Left cardiac atrium (tissue), 4 donors: ENCODE data around the gene PTRHD1. TPM values are rescaled to one million over a fixed set of nuclear protein-coding genes. Genes with fewer than 3 reads are reported as not detected.

ENCODE experiments used
- ATAC-seq, 2 donors: fragments of 200-7000 bp; cut with Tn5 transposase; one replicate each; pipeline ENCODE4 v1.9.1; 2020; ENCODE audit warnings: mild to moderate bottlenecking in 2 of 2, moderate library complexity in 2 of 2
- DNase-seq: peaks from one replicate; pipeline ENCODE4 v3.0.0-alpha.2; 2020
- intact Hi-C, 2 donors: fragments of 100-400 bp; cut with DNase I; formaldehyde crosslinking; loops; one replicate each; pipeline versions ENCODE4 v1.14.1 to v1.15.1; 2022 to 2023
- total RNA-seq, 2 donors: library from RNA; stranded (reverse); fragmentation: NEBNext Ultra II Directional; extraction: Animal tissue kit (Norgen Biotek cat#: 25700); gene quantifications; one replicate each; pipeline ENCODE4 v1.2.1, GENCODE V29; 2021
- donor health status: DM: no; HTN: yes; CAD: no.
- donor health status: DM: no; HTN: yes; CAD: no; lungs with severe emphysema.
- donor health status: DM: yes; HTN: yes; CAD: no.
- donor health status: Dilated cardiomyopathy.

The PTRHD1 gene
- total RNA-seq, 2 donors from 2014 or later: 19.8 to 24.3 TPM

GRCh38 chr2:24779116-24779515, 14.1 kb downstream of the PTRHD1 start:
- intact Hi-C loops: no loop called here

GRCh38 chr2:24774373-24774772, 18.8 kb downstream of the PTRHD1 start:
- no peak for ATAC-seq
- no peak for DNase-seq
- intact Hi-C loops: no loop called here

More at GRCh38 chr2:24779116-24779515, 14.1 kb downstream of the PTRHD1 start:
- no peak for ATAC-seq
- DNase-seq: no peak

- ATAC-seq (no peak), DNase-seq (no peak)
- intact Hi-C loops: no loop called here
Measured at GRCh38 chr2:24771764-24772586, 21.2 kb downstream of the PTRHD1 start.

GRCh38 chr2:24771061-24771460, 22.1 kb downstream of the PTRHD1 start:
- intact Hi-C loops: no loop called here
- DNase-seq (no peak), ATAC-seq (no peak)

- intact Hi-C loops: no loop called here
- DNase-seq: peak; percentile 57
- ATAC-seq: peak; percentile 55 to 70
Measured at GRCh38 chr2:24768601-24769000, 24.6 kb downstream of the PTRHD1 start.

GRCh38 chr2:24768013-24768412, 25.2 kb downstream of the PTRHD1 start:
- no peak for ATAC-seq
- intact Hi-C loops: no loop called here
- no peak for DNase-seq

- ATAC-seq: peak in 1 of 2 donors; percentile 22
- intact Hi-C loops: no loop called here
- DNase-seq: no peak
Measured at GRCh38 chr2:24766609-24767008, 26.6 kb downstream of the PTRHD1 start.

GRCh38 chr2:24763843-24764242, 29.3 kb downstream of the PTRHD1 start:
- DNase-seq (no peak), ATAC-seq (no peak)
- intact Hi-C loops: no loop called here

DNA sequence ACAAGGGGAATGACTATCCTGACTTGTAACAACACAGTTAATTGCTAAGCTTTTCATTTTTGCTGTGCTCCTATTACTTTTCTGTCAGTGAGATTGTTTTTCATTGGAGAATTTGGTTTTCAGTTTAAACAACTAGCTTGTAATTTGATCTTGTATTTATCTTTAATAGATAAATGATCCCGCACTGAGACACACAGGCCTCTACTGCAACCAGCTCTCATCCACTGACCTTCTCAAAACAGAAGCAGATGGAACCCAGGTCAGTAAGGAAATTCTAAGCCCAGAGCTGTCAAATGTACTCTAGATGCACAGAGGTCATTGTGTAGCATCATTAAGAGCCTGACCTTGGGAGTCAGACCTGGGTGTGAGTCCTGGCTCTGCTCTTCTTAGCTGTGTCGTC, 30.7 kb downstream of the PTRHD1 start:
- ATAC-seq: no peak
- intact Hi-C loops: no loop called here
- DNase-seq: no peak

GRCh38 chr2:24761866-24762265, 31.3 kb downstream of the PTRHD1 start:
- ATAC-seq: no peak
- intact Hi-C loops: no loop called here
- no peak for DNase-seq

GRCh38 chr2:24756789-24757188, 36.4 kb downstream of the PTRHD1 start:
- ATAC-seq (no peak), DNase-seq (no peak)
- intact Hi-C loops: no loop called here

- no peak for DNase-seq
- no peak for ATAC-seq
- intact Hi-C loops: no loop called here
Measured at GRCh38 chr2:24754985-24755705, 38.0 kb downstream of the PTRHD1 start.

DNA sequence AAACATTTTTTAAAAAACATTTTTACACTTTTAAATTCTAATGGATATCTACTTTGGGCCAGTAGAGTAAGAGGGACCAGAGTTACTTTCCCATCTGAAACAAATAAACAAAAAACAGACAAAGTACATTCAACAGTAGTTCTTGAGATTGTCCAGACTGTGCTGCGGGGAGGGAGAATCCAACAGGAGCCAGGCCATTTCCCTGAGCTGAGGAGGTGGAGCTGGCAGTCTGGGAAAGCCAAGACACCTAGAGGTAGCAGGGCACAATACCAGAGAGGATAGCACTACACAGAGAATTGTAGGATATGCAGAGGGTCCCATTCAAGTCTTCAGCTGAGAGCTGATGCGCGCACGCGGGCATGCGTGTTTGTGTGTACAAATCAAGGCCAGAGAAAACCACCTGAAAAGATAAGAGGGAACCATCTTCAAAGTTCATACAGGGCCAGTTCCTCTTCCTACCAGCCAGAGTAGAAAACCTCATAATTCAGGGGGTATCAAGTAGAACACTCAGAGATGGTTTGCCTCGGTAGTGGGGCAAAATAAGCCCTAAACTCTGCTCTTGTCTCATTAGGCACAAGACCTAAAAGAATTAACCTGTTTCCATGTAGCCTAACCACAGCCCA, 44.0 kb downstream of the PTRHD1 start:
- DNase-seq (no peak), ATAC-seq (no peak)
- intact Hi-C loops: no loop called here

DNA sequence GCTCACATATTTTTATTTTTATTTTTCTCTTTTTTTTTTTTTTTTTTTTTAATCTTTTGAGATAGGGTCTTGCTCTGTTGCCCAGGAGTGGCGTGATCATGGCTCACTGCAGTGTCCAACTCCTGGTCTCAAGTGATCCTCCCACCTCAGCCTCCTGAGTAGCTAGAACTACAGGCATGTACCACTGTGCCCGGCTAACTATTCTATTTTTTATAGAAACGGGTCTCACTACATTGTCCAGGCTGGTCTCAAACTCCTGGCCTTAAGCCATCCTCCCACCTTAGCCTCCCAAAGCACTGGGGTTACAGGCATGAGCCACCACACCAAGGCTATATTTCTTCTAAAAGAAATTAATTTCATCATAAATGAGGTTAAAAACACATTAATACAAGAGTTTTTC, 45.9 kb downstream of the PTRHD1 start:
- DNase-seq: no peak
- no peak for ATAC-seq
- intact Hi-C loops: no loop called here

DNA sequence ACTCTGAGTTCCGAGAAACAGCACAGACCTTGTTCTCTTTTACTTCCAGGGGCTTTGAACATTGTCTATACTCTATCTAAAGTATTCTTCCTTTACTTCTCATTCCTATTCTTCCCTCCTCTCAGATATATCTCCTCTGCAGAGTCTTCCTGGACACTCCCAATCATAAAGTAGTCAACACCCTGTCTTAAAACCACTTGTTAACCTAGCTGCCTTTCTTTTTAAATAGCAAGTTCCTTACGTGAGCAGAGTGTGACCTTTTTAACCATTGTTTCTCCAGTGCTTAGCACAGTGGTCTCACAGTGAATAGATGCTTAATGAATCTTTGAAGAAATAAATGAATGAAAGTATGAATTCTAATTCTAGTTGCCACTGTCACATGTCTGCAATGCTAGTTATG, 47.4 kb downstream of the PTRHD1 start:
- intact Hi-C loops: no loop called here
- DNase-seq (no peak), ATAC-seq (no peak)

GRCh38 chr2:24744356-24744755, 48.8 kb downstream of the PTRHD1 start:
- DNase-seq: no peak
- intact Hi-C loops: no loop called here

GRCh38 chr2:24743924-24744323, 49.3 kb downstream of the PTRHD1 start:
- no peak for DNase-seq
- intact Hi-C loops: no loop called here
- no peak for ATAC-seq

More at GRCh38 chr2:24744356-24744755, 48.8 kb downstream of the PTRHD1 start:
- no peak for ATAC-seq

DNA sequence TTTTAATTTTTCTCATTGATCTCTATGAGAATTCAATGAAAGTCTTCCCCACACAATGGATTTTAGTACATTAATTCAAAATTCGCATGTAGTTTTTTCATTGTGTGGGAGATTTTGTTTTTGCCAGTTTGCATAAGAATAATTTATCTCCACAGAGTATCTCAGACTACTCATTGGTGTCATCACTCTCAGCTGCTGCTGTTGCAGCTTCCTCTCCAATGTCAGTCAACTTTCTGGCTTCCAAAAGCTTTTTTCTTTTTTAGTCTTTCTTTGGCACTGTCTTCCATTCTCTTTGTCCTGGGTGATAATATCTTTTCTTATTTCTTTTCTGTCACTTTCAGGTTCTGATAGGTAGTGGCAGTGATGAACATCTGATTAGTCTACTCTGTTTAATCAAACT, 50.5 kb downstream of the PTRHD1 start:
- DNase-seq (no peak), ATAC-seq (no peak)
- intact Hi-C loops: no loop called here

DNA sequence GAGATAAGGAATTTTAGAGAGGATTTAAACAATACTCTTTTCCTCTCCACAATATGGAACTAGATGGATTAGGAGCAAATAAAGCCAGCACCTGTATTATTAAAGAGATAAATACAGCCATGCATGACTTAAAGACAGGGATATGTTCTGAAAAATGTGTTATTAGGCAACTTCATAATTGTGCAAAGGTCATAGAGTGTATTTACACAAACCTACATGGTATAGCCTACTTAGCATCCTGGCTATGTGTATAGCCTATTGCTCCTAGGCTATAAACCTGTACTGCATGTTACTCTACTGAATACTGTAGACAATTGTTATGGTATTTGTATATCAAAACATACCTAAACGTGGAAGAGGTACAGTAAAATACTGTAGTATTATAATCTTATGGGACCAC, 53.0 kb downstream of the PTRHD1 start:
- DNase-seq: no peak
- intact Hi-C loops: no loop called here
- no peak for ATAC-seq
